ENCODE data around the gene THOC6.
"Not testable (repeated sequence)": the region's sequence is repeated elsewhere in the genome, so short reads cannot be mapped to it uniquely, and the experiment has no call there.

THOC6 gene

DNA sequence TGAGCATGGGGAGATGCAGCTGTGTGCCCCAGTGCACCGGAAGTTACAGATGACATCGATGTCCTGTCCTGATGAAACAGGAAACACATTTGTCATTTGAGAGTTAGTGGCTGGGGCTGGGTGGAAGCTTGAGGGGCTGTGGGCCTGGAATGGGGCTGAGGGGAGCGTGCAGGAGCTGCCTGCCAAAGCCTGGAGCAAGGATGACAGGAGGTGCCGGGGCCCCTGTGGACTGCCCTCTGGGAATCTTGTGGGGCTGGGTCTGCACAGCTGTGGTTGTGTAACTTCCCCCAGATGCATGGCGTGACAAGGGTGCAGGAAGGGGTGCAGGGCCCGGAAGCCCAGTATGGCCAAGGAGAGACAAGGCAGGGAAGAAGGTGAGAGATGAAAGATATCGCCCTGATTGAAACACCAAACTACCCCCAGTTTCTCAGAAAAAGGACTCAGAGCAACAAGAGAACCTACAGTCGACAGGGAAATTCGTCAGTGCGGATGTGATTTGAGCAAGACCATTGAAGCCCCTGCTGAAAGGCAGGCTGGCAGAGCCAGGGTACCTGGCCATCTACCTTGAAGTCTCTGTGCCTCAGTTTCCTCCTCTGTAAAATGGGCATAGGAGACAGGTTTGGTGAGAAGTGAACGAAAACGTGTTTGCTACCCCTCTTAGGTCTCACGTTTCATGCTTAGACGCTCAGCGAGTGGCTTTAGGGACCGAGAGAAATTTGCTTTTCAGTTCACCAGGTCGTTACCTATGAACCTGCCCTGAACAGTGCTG lies 31.3 kb downstream of the THOC6 start:
- DNase-seq (ENCODE audit: low read depth in 3 of 3): no peak

DNA sequence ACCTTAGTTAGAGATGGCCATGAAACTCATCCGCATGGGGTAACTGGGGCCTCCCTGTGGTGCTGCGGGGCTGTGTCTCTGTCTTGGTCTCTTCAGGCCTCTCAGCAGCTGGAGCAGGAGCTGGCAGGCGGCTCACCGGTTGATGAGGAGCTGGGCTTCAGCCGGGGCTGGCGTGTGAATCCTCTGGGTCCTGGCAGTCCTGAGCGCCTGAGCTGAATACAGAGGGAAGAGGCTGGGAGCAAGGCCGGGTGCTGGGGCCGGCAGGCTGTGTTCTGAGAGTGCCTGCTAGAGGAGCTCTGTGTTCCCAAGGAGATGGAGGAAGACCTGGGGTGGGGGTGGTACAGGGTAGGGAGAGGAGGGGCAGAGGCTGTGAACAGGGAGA lies 31.9 kb downstream of the THOC6 start:
- not testable (repeated sequence) for DNase-seq (ENCODE audit: low read depth in 3 of 3)

DNA sequence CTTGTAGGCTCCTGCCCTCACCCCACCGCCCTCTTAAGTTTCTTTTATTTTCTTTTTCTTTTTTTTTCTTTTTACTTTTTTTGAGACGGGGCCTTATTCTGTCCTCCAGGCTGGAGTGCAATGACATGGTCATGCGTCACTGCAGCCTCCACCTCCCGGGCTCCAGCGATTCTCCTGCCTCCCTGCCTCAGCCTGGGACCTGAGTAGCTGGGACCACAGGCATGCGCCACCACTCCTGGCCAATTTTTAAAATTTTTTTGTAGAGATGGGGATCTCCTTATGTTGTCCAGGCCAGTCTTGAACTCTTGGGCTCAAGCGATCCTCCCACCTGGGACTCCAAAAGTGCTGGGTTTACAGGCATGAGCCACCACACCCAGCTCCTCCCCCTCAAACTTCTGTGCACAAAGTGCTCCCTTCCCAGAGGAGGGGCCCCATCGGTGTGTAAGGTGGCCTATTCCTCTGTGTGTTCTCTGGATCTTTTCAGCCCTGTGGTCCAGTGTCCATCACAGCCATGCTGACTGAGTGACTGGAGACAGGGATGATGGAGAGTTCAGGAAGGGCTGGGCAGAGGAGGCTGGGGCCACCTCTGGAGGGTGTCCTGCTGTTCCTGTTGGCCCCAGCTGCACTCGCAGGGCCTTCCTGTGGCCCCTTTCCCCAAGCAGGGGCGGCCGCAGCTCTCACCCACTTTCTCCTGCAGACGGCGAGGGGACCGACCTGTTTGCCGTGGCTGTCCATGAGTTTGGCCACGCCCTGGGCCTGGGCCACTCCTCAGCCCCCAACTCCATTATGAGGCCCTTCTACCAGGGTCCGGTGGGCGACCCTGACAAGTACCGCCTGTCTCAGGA lies 32.7 kb downstream of the THOC6 start:
- no peak for DNase-seq (ENCODE audit: low read depth in 3 of 3)

DNA sequence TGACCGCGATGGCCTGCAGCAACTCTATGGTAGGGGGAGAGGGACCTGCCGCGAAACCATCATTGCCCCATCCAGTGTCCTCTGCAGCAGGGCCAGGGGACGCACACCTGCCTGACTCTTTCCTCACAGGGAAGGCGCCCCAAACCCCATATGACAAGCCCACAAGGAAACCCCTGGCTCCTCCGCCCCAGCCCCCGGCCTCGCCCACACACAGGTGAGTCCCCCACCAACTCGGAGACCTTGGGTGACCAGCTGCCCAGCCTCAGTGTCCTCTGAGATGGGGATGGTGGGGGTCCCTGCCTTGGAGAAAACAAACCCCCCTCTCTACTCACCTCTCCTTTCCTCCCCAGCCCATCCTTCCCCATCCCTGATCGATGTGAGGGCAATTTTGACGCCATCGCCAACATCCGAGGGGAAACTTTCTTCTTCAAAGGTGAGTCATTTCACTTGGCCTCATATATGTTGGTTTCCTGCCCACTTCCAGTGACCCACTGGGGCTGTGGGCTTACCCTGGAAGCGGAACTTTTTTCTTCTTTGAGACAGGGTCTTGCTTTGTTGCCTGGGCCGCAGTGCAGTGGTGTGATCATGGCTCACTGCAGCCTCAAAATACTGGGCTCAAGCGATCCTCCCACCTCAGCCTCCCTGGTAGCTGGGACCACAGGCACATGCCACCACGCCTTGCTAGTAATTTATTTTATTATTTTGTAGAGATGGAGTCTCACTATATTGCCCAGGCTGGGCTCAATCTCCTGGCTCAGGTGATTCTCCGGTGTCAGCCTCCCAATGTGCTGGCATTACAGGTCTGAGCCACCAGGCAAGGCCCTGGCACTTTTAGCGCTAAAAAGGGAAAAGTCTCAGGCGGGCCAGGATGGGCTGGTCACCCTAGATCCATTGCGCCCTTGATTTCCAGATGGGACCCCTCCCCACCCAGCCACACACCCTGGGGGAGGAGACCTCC lies 33.6 kb downstream of the THOC6 start:
- no peak for DNase-seq (ENCODE audit: low read depth in 3 of 3)

DNA sequence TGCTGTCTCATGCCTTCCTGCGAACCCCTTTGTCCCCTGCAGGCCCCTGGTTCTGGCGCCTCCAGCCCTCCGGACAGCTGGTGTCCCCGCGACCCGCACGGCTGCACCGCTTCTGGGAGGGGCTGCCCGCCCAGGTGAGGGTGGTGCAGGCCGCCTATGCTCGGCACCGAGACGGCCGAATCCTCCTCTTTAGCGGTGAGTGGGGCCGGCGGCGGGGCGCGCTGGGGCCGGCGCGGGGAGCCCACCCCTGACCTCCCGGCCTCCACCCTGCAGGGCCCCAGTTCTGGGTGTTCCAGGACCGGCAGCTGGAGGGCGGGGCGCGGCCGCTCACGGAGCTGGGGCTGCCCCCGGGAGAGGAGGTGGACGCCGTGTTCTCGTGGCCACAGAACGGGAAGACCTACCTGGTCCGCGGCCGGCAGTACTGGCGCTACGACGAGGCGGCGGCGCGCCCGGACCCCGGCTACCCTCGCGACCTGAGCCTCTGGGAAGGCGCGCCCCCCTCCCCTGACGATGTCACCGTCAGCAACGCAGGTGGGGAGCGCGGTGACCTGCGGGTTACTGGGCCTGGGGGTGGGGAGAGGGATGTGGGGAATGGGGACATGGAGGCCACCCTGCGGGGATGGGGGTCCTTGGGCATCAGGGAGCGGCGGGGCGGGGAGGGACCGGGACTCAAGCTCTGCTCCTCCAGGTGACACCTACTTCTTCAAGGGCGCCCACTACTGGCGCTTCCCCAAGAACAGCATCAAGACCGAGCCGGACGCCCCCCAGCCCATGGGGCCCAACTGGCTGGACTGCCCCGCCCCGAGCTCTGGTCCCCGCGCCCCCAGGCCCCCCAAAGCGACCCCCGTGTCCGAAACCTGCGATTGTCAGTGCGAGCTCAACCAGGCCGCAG lies 34.5 kb downstream of the THOC6 start:
- DNase-seq (ENCODE audit: low read depth in 3 of 3): no peak

DNA sequence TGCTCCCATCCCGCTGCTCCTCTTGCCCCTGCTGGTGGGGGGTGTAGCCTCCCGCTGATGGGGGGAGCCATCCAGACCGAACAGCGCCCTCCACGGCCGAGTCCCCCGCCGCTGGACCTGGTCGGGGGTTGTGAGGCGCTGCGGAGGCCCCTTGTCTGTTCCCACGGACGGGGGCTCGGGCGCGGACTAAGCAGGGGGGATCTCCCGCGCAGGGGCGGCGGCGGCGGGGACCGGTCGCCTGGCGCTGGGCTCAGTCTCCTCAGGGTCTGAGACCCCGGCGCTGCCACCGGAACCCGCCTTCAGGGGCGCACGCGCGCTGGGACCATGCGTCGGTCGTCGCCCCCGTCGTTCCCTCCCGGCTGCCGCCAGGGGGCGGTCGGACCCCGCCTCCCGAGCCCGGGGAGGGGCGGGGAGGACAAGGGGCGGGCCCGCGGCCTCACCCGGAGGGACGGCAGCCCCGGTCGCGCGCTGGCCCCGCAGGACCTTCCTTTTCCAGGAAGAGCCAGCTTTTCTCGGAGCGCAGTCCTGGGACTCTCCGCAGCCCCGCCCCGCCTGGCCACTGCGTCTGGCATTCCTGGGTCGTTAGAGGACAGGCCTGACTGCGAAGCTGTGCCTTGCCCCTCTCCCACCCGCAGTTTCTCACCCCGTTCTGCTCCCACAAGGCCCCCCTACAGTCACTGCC lies 35.3 kb downstream of the THOC6 start:
- peak; percentile 74 to 81 (median 76) for DNase-seq (ENCODE audit: low read depth in 3 of 3)

DNA sequence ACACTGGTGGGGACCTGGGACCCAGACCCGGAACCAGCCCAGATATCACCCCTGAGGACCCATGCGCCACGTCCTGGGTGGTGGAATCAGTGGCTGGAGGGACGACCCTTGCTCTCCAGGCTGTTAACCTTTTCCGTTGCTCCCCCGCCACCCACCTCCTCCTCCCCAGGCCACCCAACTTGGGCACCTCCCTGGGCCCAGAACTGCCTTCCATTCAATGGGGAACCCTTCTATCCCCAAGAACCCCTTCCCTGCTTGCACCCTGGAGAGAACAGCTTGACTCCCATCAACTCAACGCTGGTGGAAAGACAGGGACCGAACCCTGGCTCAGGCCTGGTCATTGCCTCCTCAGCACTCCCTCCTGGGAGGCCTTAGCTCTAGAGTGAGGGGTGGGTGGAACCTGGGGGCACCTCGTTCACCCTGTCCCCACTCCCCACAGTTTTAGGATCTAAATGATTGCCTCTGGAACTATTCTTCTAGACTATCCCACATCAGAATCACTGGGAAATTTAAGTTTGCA lies 35.9 kb downstream of the THOC6 start:
- no peak for DNase-seq (ENCODE audit: low read depth in 3 of 3)

DNA sequence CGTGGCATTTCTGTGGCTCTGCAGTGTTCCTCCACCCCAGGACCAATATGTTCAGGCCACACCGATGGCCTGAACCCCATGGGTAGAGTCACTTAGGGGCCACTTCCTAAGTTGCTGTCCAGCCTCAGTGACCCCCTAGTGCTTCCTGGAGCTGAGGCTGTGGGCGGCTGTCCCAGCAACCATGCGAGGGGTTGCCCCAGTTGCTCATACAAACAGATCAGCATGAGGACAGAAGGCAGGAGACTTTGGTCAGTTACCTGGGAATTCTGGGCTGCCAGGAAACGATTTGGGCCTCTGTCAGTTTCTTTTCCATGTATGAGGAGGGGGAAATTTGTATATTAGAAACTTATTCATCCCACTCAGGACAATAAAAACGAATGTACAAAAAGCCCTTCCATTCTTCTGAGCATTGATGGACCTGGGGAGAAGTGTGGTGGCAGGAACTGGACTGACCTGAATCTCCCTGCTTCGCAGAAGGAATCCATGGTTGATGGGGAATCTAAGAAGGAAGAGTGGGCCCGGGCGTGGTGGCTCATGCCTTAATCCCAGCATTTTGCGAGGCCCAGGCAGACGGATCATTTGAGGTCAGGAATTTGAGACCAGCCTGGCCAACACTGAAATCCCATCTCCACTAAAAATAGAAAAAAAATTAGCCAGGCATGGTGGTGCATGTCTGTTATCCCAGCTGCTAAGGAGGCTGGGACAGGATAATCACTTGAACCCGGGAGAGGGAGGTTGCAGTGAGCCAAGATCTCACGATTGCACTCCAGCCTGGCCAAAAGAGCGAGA lies 36.7 kb downstream of the THOC6 start:
- no peak for DNase-seq (ENCODE audit: low read depth in 3 of 3)

DNA sequence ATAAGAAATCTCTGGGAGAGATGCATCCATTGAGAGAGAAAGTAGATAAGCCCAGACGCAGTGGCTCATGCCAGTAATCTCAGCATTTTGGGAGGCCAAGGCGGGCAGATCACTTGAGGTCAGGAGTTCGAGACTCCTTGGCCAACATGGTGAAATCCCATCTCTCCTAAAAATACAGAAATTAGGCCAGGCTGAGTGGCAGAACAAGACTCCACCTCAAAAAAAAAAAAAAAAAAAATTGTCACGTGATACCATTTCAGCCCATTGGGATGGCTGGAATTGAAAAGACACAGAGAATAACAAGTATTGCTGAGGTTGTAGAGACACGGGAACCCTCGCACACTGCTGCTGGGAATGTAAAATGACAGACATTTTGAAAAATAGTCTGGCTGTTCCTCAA lies 38.7 kb downstream of the THOC6 start:
- no peak for DNase-seq (ENCODE audit: low read depth in 3 of 3)

DNA sequence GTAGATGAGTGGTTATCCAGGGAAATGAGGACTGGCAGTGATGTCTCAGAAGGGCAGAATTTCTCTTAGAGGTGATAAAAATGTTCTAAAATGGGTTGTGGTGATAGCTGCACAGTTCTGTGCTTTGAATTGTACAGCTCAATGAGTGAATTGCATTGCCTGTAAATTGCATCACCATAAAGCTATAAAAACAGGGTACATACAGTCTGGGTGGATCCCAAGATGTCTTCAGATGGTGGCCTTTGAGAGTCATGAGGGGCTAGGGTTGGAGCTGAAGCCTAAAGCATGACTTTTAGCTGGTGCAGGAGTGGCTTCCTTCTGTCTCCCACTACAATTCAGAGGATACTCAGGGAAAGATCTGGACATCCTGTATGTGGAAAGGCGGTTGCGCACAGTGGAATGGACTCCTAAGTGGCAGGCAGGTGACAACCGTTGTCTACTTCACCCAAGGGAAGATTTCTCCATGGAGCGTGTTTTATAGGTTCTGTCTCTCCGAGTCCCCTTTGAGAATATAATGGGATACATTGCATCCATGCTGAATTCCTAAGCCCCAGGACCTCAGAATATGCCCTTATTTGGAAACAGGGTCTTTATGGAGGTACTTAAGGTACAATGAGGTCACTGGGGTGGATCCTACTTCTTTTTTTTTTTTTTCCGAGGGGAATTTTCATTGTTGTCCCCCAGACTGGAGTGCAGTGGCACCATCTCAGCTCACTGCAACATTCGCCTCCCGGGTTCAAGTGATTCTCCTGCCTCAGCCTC lies 40.0 kb downstream of the THOC6 start:
- DNase-seq (ENCODE audit: low read depth in 3 of 3): no peak

DNA sequence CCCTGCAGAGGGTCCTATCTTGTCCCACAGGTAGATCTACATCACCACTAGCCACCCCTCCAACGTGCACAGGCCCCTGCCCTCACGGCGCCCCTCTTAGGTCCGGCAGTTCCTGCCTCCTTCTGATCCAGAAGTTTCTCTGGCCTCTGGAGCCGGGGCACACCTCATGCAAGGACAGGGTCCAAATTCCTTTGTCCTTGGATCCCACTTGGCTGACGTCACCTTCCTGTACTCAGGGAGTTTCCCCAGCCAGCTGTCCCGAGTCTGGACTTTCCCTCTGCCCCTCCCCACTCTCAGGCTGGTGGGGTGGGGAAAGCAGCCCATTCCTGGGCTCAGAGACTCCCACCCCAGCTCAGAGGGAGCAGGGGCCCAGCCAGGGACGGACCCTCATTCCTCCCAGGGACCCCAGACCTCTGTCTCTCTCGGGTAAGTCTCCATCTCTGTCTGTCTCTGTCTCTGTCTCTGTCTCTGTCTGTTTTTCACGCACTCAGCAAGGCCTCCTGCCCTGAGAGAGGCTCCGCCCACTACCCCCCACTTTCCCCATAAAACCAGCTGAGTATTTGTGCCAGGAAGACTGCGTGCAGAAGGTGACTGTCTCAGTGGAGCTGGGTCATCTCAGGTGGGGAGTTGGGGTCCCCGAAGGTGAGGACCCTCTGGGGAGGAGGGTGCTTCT lies 41.4 kb downstream of the THOC6 start, which contains the start of gene IL32:
Gene IL32 (plus strand): TSS at position 572 of the 673 bp plus-strand sequence. CDS start 172 bp downstream, outside the sequence.
- peak in 2 of 3 experiments; percentile 54 to 66 for DNase-seq (ENCODE audit: low read depth in 3 of 3)

DNA sequence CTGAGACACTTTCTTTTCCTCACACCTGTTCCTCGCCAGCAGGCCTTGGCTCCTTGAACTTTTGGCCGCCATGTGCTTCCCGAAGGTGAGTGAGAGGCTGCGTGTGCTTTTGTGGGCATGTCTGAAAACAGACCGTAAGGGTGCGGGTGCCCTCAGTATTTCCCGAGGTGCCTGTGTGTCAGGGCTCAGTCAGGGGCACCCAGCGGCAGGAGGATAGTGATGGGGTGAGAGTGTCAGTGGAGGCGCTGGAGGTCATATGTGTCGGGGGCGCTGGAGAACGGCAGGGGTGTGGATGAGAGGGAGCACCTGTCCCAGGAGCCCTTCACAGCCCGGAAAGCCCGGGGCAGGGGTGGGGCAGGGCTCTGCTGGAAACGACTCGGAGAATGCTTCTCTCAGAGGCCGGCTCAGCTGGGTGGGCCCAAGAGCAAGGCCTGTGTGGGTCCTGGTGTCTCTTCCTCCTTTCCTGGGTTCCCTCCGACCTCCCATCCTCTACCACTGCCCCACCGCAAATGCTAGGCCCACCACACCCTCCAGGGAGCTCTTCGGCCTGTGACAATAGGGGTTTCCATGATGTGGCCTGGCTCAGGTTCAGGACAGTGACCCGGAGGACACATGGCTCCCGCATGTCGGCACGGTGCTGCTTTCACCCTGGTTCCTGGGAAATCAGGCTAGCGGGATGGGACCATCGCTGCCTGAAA lies 42.1 kb downstream of the THOC6 start:
- DNase-seq (ENCODE audit: low read depth in 3 of 3): no peak

DNA sequence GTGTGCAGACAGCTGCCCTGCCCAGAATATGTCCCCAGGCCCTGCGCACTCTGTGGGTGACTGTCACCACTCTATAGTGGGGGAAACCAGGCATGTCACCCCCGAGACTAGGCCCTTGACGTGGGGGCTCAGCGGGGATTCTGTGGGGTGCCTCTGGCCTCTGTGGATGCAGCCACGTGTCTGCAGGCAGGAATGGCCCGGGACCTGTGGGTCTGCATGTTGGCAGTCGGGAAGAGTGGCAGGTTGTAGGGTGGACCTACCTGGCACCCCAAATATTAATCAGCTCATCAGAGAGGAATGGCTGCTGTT lies 42.6 kb downstream of the THOC6 start:
- no peak for DNase-seq (ENCODE audit: low read depth in 3 of 3)

DNA sequence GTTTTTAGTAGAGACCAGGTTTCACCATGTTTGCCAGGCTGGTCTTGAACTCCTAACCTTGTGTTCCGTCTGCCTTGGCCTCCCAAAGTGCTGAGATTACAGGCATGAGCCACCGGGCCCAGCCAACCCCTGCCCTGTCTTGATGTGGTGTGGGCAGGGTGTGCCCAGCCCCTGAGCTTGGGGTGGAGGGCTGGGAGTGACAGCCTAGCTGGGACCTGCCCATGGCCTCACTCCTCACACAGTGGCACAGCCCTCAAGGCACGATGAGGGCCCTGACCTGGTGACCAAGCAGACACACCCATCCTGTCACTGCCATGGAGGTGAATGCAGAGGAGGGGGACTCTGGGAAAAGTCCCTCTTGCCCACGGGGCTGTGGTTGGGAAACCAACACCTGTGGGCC lies 44.7 kb downstream of the THOC6 start:
- DNase-seq (ENCODE audit: low read depth in 3 of 3): no peak

DNA sequence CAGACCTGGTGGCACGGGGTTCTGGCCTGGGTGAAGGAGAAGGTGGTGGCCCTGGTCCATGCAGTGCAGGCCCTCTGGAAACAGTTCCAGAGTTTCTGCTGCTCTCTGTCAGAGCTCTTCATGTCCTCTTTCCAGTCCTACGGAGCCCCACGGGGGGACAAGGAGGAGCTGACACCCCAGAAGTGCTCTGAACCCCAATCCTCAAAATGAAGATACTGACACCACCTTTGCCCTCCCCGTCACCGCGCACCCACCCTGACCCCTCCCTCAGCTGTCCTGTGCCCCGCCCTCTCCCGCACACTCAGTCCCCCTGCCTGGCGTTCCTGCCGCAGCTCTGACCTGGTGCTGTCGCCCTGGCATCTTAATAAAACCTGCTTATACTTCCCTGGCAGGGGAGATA lies 45.3 kb downstream of the THOC6 start:
- DNase-seq (ENCODE audit: low read depth in 3 of 3): not testable (repeated sequence)

DNA sequence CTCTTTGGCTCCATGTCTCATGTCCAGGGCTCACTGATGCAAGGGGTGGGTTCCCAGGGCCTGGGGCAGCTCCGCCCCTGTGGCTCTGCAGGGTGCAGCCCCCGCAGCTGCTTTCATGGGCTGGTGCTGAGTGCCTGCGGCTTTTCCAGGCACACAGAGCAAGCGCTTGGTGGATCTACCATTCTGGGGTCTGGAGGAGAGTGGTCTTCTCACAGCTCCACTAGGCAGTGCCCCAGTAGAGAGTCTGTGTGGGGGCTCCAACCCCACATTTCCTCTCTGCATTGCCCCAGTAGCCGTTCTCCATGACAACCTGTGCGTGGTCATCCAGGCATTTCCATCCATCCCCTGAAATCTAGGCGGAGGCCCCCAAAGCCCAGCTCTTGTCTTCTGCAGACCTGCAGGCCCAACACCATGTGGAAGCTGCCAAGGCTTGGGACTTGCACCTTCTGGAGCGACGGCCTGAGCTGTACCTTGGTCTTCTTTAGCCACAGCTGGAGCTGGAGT lies 46.8 kb downstream of the THOC6 start:
- DNase-seq (ENCODE audit: low read depth in 3 of 3): no peak

DNA sequence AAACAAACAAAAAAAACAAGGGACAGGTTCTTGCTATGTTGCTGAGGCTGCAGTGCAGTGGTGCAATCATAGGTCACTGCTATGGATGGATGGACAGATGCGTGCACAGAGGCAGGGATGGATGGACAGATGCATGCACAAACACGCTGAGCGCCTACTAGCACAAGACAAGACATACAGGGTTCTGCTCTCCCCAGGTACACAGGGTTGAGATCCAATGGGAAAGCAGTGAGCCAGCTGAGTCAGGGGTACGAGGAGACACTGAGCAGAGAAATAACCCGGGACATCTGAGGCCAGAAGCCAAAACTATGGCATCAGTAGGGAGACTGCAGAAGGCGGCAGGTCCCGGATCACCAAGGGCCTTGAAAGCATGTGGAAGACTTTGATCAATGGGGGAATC lies 47.8 kb downstream of the THOC6 start:
- DNase-seq (ENCODE audit: low read depth in 3 of 3): no peak
